HG03025 (cell line): ENCODE data around the gene MAP3K2.

Experiments used
- ATAC-seq: cut with Tn5 transposase; IDR thresholded peaks from one replicate; pipeline ENCODE4 v1.9.1; 2021; ENCODE audit warnings: mild to moderate bottlenecking, moderate library complexity; ENCODE audit not compliant: unreplicated experiment, low FRiP score

MAP3K2 gene

GRCh38 chr2:127305990-127306585, 81.7 kb downstream of the MAP3K2 start:
- ATAC-seq: no peak

- no peak for ATAC-seq
Observed at GRCh38 chr2:127302168-127302567, 85.6 kb downstream of the MAP3K2 start.

DNA sequence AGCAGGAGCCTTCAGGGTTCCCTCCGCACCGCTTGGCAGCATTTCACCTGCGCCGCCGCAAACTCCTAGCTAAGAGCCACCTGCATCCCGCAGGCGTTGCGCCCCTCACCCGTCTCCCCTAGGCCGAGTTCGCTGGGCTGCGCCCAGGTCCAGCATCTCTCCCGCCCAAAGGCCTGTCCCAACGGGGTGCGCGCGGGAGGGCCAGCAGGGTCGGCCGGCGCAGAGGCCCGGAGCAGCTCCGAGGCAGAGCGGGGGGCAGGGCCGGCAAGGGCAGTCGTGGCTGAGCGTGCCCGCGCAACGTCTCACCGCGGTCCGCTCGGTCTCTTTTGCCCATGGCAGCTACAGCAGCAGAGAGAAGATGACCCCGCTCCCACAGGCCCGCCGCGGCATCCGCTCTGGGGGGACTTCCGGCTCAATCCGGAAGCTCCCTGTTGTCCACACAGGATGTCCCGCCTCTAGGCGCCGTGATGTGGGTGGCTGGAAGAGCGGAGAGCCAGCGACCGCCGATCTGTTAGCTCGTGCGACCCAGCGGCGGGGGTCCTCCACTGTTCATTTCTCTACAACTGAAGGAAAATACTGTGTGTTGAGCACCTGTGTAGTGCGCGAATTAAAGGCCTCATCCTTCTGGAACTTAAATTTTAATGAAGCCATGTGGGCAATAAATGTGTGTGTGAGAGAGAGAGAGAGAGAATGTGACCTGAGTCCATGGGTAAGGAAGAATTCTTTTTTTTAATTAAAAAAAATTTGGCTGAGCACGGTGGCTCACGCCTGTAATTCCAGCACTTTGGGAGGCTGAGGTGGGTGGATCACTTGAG, 93.8 kb downstream of the MAP3K2 start, which contains the start of gene ERCC3:
ERCC3 (minus strand) TSS at position 397 of the 815 bp plus-strand sequence; CDS start at position 334, 63 bp downstream.
- peak; percentile 97 for ATAC-seq

GRCh38 chr2:127293386-127293747, 94.4 kb downstream of the MAP3K2 start:
- ATAC-seq: no peak

GRCh38 chr2:127288274-127288673, 99.5 kb downstream of the MAP3K2 start:
- no peak for ATAC-seq

DNA sequence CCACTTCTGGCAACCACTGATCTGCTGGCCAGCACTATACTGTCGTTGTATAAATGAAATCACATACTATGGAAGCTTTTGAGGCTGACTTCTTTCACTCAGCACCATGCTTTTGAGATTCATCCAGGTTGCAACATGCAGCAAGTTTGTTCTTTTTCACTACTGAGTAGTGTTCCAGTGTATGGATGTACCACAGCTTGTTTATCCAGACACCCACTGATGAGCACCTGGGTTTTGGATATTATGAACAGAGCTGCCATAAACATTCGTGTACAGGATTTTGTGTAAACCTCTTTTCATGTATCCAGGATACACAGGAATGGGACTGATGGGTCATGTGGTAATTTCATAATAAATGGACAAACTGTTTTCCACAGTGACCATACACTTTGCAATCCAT, 104.5 kb downstream of the MAP3K2 start:
- ATAC-seq: no peak

DNA sequence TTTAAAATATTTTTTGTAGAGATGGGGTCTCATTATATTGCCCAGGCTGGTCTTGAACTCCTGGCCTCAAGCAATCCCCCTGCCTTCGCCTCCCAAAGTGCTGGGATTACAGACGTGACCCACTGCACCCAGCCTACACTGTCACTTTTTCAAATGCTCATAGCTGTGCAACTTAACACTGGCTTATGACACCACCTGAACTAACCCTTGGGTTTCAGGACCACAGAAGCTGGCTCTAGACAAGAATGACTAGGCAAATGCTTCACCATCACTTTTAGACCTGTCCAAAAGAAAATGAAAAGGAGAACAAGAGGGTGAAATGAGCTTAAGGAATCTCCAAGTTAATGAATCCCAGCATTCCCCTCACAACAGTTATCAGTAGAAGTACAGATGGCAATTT, 107.1 kb downstream of the MAP3K2 start:
- ATAC-seq: no peak

- ATAC-seq: no peak
Observed at GRCh38 chr2:127279781-127280180, 108.0 kb downstream of the MAP3K2 start.

DNA sequence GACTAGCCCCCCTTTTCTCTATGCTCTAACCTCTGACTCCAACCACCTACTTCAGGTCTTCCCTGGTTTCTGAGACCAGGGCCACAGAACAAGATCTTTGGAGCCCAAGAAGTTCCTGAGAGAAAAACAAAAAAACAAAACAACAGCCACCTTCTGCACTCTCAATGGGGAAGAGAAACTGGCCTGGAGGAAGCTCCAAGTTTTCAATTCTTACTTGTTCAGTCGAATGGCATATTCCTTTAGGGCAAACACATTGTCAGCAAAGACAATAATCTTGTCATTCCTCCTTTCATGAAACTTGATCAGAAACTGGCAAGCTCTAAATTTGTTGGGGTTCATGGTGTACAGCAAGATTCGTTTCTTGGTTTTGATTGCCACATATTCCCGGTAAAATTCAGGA, 108.8 kb downstream of the MAP3K2 start:
- ATAC-seq: no peak

DNA sequence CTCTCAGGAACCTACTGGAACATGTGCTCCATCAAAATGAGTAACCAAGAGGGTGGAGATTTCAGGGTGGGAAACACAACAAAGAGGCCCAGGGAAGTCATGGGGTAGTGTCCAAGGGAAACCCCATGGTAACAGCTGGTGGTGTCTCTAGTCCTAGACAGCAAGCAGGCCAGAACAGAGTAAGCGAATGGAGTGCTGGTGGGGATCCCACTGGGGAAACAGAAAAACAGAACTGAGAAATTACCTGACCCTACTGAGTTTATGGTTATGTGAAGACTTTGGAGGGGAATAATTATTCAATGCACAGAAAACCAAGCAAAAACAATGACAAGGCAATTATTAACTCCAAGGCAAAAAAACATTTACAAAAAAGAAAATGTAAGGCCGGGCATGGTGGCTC, 110.7 kb downstream of the MAP3K2 start:
- ATAC-seq: peak; percentile 69

- ATAC-seq: no peak
Observed at GRCh38 chr2:127275789-127276188, 112.0 kb downstream of the MAP3K2 start.

DNA sequence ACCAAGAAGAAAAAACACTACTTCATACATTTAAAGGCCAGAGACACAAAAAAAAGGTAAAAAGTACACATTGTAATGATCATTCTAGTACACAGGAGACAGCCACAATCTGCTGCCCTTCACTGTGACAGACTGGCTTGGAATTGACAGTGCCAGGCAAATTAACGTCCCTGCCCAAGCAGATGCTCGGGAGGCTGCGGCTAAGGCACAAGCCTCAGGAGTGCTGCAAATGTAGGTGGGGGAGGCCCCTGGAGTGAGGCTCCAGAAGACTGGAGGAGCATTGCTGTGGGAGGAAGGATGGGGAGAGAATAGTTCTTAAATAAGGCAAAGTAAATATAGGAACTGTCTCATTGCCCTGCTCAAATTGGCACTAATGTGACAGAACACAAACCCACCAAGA, 112.4 kb downstream of the MAP3K2 start:
- ATAC-seq: no peak

DNA sequence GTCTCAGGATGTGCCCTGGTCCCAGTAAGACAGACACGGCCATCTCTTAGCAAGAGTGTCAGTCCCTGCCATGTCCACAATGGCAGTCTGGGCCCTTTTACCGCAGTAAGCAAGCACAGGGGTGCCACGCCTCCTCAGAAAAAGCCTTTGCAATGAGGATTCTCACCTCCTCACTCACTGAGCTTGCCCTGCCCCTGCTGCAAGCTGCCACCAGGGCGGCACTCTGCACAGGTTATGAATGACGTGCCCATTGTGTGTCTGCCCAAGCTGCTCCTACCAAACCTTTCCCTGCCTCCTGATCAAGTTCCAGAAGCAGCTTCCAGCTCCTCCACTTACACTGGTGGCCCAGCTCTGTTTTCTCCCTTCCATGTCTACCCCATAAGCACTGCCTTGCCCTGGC, 117.1 kb downstream of the MAP3K2 start:
- ATAC-seq: no peak

DNA sequence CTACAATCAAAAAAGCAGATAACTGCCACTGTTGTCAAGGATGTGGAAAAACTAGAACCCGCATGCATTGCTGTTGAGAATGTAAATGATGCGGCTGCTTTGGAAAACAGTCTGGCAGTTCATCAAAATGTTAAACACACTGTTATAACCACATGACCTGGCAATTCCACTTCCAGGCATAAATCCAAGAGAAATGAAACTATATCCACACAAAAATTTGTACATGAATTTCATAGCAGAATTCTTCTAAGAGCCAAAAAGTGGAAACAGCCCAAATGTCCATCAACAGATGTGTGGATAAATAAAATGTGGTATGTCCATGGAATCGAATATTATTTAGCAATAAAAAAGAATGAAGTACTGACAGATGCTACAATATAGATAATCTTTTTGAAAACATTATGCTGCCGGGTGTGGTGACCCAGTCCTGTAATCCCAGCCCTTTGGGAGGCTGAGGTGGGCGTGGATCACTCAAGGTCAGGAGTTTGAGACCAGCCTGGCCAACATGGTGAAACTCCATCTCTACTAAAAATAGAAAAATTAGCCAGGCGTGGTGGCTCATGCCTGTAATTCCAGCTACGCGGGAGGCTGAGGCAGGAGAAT, 125.9 kb downstream of the MAP3K2 start:
- ATAC-seq: no peak

GRCh38 chr2:127259355-127259754, 128.4 kb downstream of the MAP3K2 start:
- ATAC-seq: no peak

GRCh38 chr2:127256866-127257265, 130.9 kb downstream of the MAP3K2 start:
- no peak for ATAC-seq

DNA sequence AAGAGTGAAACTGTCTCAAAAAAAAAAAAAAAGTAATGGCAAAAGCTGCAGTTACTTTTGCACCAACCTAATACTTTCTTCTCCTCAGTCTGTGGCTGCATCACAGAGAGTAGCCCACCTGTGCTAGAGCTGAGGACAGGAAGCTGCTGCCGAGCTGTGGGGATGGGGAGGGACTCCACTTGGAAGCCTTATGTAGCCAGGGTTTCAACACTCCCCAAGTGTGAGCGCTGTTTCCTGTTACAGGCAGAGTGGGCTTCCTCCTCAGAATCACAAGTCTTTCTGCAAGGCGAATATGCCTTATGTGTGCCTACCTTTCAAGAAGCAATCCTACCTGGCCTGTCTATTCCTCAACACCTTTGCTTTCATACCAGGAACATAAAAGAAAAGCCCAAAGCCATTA, 131.4 kb downstream of the MAP3K2 start:
- no peak for ATAC-seq

- no peak for ATAC-seq
Observed at GRCh38 chr2:127255721-127256120, 132.1 kb downstream of the MAP3K2 start.

DNA sequence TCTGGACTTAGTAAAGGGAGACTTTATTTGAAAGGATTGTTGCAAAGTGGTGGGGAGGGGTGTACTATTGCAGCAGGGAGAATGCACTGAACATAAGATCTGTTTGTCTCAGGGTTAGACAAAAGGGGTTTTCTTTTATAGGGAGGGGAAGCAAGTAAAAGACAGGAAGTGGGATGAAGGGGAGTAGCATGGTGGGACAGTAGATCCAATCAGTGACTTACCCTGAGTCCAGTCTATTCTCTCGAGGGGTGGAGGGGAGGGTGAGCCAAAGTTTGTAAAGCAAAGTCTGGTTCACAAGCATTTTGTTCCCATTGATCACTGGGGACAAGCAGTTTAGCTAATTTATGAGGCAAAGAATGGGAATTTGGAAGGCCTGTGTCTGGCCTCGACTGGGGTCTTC, 132.6 kb downstream of the MAP3K2 start:
- ATAC-seq: no peak

- ATAC-seq: no peak
Observed at GRCh38 chr2:127254386-127254981, 133.3 kb downstream of the MAP3K2 start.
